GM23248 (cell line): Measurements from ENCODE around the gene PDLIM5. TPM values are rescaled to one million over a fixed set of nuclear protein-coding genes. Genes with fewer than 3 reads are reported as not detected.

Experiments
- DNase-seq: peaks from one replicate; pipeline ENCODE4 v3.0.0-alpha.2; 2015
- H2AFZ ChIP-seq: fragments of 200-600 bp; sonication (generic); 2 replicates; pipeline ENCODE4 v1.6.1; 2016; ENCODE audit warnings: antibody characterized with exemption
- H3F3A ChIP-seq: fragments of 200-600 bp; sonication (generic); 2 replicates; pipeline ENCODE4 v1.6.1; 2016; ENCODE audit warnings: mild to moderate bottlenecking, antibody characterized with exemption, mixed run types; ENCODE audit not compliant: insufficient read depth
- H3K27ac ChIP-seq: fragments of 200-600 bp; sonication (generic); 2 replicates; pipeline ENCODE4 v1.5.1; 2016; ENCODE audit warnings: mild to moderate bottlenecking
- H3K27me3 ChIP-seq: fragments of 200-600 bp; sonication (generic); replicated peaks from 2 replicates; pipeline ENCODE4 v1.6.1; 2016; ENCODE audit warnings: mild to moderate bottlenecking; ENCODE audit not compliant: insufficient read depth
- H3K36me3 ChIP-seq: fragments of 200-600 bp; sonication (generic); 2 replicates; pipeline ENCODE4 v1.6.1; 2016; ENCODE audit warnings: low read depth, mild to moderate bottlenecking
- H3K4me1 ChIP-seq: fragments of 200-600 bp; sonication (generic); 2 replicates; pipeline ENCODE4 v1.6.1; 2016; ENCODE audit warnings: mild to moderate bottlenecking; ENCODE audit not compliant: insufficient read depth
- H3K4me2 ChIP-seq: fragments of 200-600 bp; sonication (generic); one replicate; pipeline ENCODE4 v1.6.1; 2016; ENCODE audit warnings: mild to moderate bottlenecking; ENCODE audit not compliant: unreplicated experiment
- H3K4me3 ChIP-seq: fragments of 200-600 bp; sonication (generic); 2 replicates; pipeline ENCODE4 v1.5.1; 2016; ENCODE audit warnings: mild to moderate bottlenecking
- H3K79me2 ChIP-seq: fragments of 200-600 bp; sonication (generic); 2 replicates; pipeline ENCODE4 v1.6.1; 2016; ENCODE audit warnings: mild to moderate bottlenecking; ENCODE audit not compliant: insufficient read depth
- H3K9ac ChIP-seq: fragments of 200-600 bp; sonication (generic); 2 replicates; pipeline ENCODE4 v1.6.1; 2016; ENCODE audit warnings: mild to moderate bottlenecking
- H3K9me2 ChIP-seq: fragments of 200-600 bp; sonication (generic); 2 replicates; pipeline ENCODE4 v1.6.1; 2016; ENCODE audit warnings: mixed run types, mild to moderate bottlenecking, moderate library complexity; ENCODE audit not compliant: insufficient read depth
- H3K9me3 ChIP-seq: fragments of 200-600 bp; sonication (generic); one replicate; pipeline ENCODE4 v1.6.1; 2017; ENCODE audit warnings: low read depth
- H4K20me1 ChIP-seq: fragments of 200-600 bp; sonication (generic); 2 replicates; pipeline ENCODE4 v1.6.0; 2016; ENCODE audit not compliant: insufficient read depth
- EZH2 ChIP-seq: fragments of 200-600 bp; sonication (generic); IDR thresholded peaks from 2 replicates; pipeline ENCODE4 v1.6.1; 2018; ENCODE audit warnings: antibody characterized with exemption, mild to moderate bottlenecking; ENCODE audit not compliant: insufficient read depth, poor library complexity, severe bottlenecking
- EZH2phosphoT487 ChIP-seq: fragments of 200-600 bp; sonication (generic); IDR thresholded peaks from 2 replicates; pipeline ENCODE4 v1.6.1; 2018; ENCODE audit warnings: antibody characterized with exemption, moderate library complexity, mild to moderate bottlenecking, low read depth; ENCODE audit not compliant: insufficient read depth
- WGBS, 2 experiments: methylation state at CpG; one replicate each; pipeline ENCODE4 v1.1.6; 2015 to 2017; ENCODE audit warnings: low lambda C conversion rate in 2 of 2, low coverage in 1 of 2; ENCODE audit errors: missing lambda C conversion rate in 2 of 2; 5-methylcytosine and 5-hydroxymethylcytosine counted together
- in situ Hi-C: fragments of 300-500 bp; cut with MboI; formaldehyde crosslinking; loops from 2 replicates; pipeline ENCODE4 v1.15.0; 2020
- polyA plus RNA-seq: library from polyadenylated mRNA; unstranded; fragments of >200 nt; fragmentation: Nextera tagmentation; extraction: Ambion mirVana; gene quantifications from 2 replicates; pipeline ENCODE4 v1.2.1, GENCODE V29; 2016
- total RNA-seq: library from RNA; depleted of rRNA; stranded (reverse); fragments of >200 nt; shearing (Covaris generic); gene quantifications from 2 replicates; pipeline ENCODE4 v1.2.3, GENCODE V29; 2014

PDLIM5 gene
- total and polyA plus RNA-seq, 2 experiments from 2014 or later, result 115 to 149 TPM

- Histone ChIP-seq H3K27me3 (no peaks in the 10 kb centered on the region), H3K9me2 (no peaks in the 10 kb centered on the region), H3K4me1 (peaks cover 44% of the 10 kb centered on the region), H3K9me3 (no peaks in the 10 kb centered on the region), H4K20me1 (no peaks in the 10 kb centered on the region), H2AFZ (no peak overlapping the region), H3K27ac (no peak overlapping the region), H3K36me3 (no peaks in the 10 kb centered on the region), H3K4me3 (no peak overlapping the region), H3F3A (peaks cover 42% of the 10 kb centered on the region), H3K4me2 (no peak overlapping the region), H3K79me2 (peaks cover 93% of the 10 kb centered on the region), H3K9ac (no peak overlapping the region)
- 91 to 98% methylated on average over 2 of the region's 2 CpGs for WGBS, 2 experiments
- no peak for TF ChIP-seq EZH2
- no peak for TF ChIP-seq EZH2phosphoT487
- in situ Hi-C loops, result no loop called here
- DNase-seq, result no peak
Observed at GRCh38 chr4:94564252-94564651, 112.5 kb downstream of the PDLIM5 start.

- Histone ChIP-seq H3K4me3 (no peak overlapping the region), H3K79me2 (peaks cover 94% of the 10 kb centered on the region), H3K27ac (no peak overlapping the region), H4K20me1 (no peaks in the 10 kb centered on the region), H3K9me3 (no peaks in the 10 kb centered on the region), H3K9ac (no peak overlapping the region), H3K4me1 (peaks cover 22% of the 10 kb centered on the region), H3K9me2 (no peaks in the 10 kb centered on the region), H3F3A (peaks cover 20% of the 10 kb centered on the region), H3K4me2 (no peak overlapping the region), H3K27me3 (no peaks in the 10 kb centered on the region), H2AFZ (no peak overlapping the region), H3K36me3 (no peaks in the 10 kb centered on the region)
- TF ChIP-seq EZH2 (no peak), EZH2phosphoT487 (no peak)
- no peak for DNase-seq
- in situ Hi-C loops, result no loop called here
- WGBS, 2 experiments, result 73 to 74% methylated on average over 4 of the region's 4 CpGs
Observed at GRCh38 chr4:94566420-94566819, 114.7 kb downstream of the PDLIM5 start.

GRCh38 chr4:94567811-94568210, 116.1 kb downstream of the PDLIM5 start:
- peaks cover 8% of the 10 kb centered on the region for H3K4me1 ChIP-seq
- H3K9me2 ChIP-seq, result no peaks in the 10 kb centered on the region
- DNase-seq, result no peak
- no peak overlapping the region for H2AFZ ChIP-seq
- H3K4me2 ChIP-seq, result no peak overlapping the region
- H3F3A ChIP-seq, result 0 out of 2 replicates have a peak, but pooled peaks cover 11% of the 10 kb centered on the region
- H3K27me3 ChIP-seq, result no peaks in the 10 kb centered on the region
- no peaks in the 10 kb centered on the region for H3K36me3 ChIP-seq
- no peaks in the 10 kb centered on the region for H4K20me1 ChIP-seq
- H3K27ac ChIP-seq, result no peak overlapping the region
- peaks cover 98% of the 10 kb centered on the region for H3K79me2 ChIP-seq
- H3K9ac ChIP-seq, result no peak overlapping the region
- TF ChIP-seq EZH2phosphoT487 (no peak), EZH2 (no peak)
- no peaks in the 10 kb centered on the region for H3K9me3 ChIP-seq
- in situ Hi-C loops, result no loop called here
- no peak overlapping the region for H3K4me3 ChIP-seq
- WGBS, 2 experiments, result 56 to 59% methylated on average over 5 of the region's 5 CpGs

- Histone ChIP-seq H3K9ac (no peak overlapping the region), H2AFZ (no peak overlapping the region), H3K27me3 (no peaks in the 10 kb centered on the region), H3K27ac (no peak overlapping the region), H4K20me1 (no peaks in the 10 kb centered on the region), H3F3A (0 out of 2 replicates have a peak, but pooled peaks cover 5% of the 10 kb centered on the region), H3K9me3 (no peaks in the 10 kb centered on the region), H3K36me3 (no peaks in the 10 kb centered on the region), H3K9me2 (no peaks in the 10 kb centered on the region), H3K4me3 (no peak overlapping the region), H3K79me2 (peaks cover 98% of the 10 kb centered on the region), H3K4me2 (no peak overlapping the region), H3K4me1 (peaks cover 10% of the 10 kb centered on the region)
- TF ChIP-seq EZH2, result no peak
- no peak for TF ChIP-seq EZH2phosphoT487
- no peak for DNase-seq
- in situ Hi-C loops, result no loop called here
- WGBS, 2 experiments, result 93 to 100% methylated on average over 1 of the region's 1 CpG
Observed at GRCh38 chr4:94570558-94570957, 118.8 kb downstream of the PDLIM5 start.

- H3K9me3 ChIP-seq, result no peaks in the 10 kb centered on the region
- no peaks in the 10 kb centered on the region for H4K20me1 ChIP-seq
- H3F3A ChIP-seq, result 0 out of 2 replicates have a peak, but pooled peaks cover 5% of the 10 kb centered on the region
- peaks cover 4% of the 10 kb centered on the region for H3K36me3 ChIP-seq
- H3K79me2 ChIP-seq, result peaks cover 98% of the 10 kb centered on the region
- no peak overlapping the region for H3K4me2 ChIP-seq
- H3K4me1 ChIP-seq, result peaks cover 10% of the 10 kb centered on the region
- H3K4me3 ChIP-seq, result no peak overlapping the region
- no peaks in the 10 kb centered on the region for H3K9me2 ChIP-seq
- no peaks in the 10 kb centered on the region for H3K27me3 ChIP-seq
- H2AFZ ChIP-seq, result no peak overlapping the region
- H3K9ac ChIP-seq, result no peak overlapping the region
- TF ChIP-seq EZH2 (no peak), EZH2phosphoT487 (no peak)
- in situ Hi-C loops, result no loop called here
- no peak for DNase-seq
- H3K27ac ChIP-seq, result no peak overlapping the region
- 85 to 86% methylated on average over 4 of the region's 4 CpGs for WGBS, 2 experiments
Observed at GRCh38 chr4:94571298-94571697, 119.6 kb downstream of the PDLIM5 start.
